GM18867 (cell line): ENCODE data around the gene RPS19BP1.
"Not testable (repeated sequence)": the region's sequence is repeated elsewhere in the genome, so short reads cannot be mapped to it uniquely, and the experiment has no call there.

Source experiments
- ATAC-seq: cut with Tn5 transposase; IDR thresholded peaks from one replicate; pipeline ENCODE4 v1.9.1; 2021; ENCODE audit warnings: mild to moderate bottlenecking, moderate library complexity; ENCODE audit not compliant: unreplicated experiment

Gene RPS19BP1

DNA sequence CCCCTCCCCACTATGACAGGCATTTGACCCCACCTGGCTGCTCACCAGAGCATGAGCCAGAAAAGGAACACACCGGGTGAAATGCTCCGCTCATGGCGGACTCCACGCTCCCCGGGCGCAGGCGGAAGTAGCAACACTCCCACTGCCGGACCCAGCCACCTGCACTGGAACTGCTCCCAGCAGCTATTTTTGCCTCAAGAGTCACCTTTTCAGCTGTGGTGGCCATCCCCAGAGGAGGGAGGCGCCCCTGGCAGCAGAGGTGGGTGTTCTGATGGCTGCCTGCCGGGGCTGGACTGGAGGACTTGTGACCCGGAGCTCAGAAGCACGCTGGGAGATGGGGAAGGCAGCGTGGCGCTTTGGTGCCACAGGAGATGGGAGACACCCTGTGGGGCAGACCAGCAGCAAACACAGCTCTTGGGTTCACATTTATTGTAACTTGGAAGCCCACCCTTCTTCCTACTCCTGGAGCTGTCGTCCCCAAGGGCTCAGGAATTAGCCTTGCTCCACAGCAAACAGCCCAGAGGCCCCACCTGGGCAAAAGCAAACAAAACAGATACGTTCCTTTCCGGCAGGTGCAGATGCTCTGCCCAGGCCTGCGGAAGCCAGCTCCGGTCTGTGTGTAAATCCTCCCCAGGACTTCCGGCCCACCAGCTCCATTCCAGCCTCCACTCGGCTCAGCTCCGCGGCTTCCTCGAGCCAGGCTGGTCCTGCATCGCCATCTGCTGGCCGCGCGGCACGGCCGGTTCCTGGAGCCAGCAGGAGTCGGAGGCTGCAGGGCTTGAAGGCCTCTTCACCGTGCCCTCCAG is 3.7 kb downstream of the RPS19BP1 start:
- peak; percentile 25 for ATAC-seq

DNA sequence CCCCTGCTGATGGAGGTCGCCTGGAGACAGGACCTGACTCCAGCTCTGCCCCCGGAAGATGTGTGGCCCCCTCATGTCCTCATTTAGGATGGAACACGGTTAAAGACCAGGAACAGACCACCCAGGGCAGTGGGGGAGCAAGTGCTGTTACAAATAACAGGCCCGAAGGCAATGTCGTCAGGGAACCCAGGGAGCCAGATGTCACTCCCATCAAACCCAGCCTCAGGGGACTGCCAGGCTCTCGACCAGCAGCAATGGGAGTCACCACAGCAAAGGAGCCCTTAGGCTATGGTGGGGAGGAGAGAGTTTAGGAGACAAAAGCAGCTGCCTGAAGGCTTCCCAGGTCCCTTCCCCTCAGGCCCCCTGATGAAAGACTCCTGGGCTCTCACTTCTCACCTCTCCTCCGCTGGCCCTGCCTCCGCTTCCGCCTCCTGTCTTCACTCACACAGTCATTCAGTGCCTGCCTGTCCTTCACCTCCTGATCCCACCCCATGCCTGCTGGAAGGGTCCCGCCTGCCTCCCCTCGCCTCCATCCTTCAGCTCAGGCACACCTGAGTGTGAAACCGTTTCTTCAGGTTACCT is 4.4 kb downstream of the RPS19BP1 start:
- no peak for ATAC-seq

DNA sequence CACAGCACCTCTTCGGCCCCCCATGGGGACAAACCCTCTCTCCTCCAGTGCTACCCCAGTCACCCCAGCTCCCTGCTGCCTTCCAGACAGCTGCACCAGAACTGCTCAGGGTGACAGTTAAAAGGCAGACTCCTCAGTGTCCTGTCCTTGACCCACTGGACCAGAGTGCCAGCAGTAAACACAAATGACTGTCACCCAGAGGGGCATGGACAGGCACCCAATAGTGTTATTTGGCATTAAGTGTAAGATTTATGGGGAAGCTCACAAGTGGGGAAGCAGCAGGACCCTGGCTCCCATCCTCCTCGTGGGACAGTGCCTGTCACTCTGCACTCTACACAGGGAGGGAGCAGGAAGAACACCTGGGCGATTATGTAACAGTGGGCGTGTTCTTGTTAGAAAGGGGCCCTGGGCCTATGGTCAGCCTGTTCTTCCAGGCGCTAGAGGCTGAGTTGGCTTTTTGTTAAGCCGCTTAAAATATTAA is 5.0 kb downstream of the RPS19BP1 start:
- no peak for ATAC-seq

DNA sequence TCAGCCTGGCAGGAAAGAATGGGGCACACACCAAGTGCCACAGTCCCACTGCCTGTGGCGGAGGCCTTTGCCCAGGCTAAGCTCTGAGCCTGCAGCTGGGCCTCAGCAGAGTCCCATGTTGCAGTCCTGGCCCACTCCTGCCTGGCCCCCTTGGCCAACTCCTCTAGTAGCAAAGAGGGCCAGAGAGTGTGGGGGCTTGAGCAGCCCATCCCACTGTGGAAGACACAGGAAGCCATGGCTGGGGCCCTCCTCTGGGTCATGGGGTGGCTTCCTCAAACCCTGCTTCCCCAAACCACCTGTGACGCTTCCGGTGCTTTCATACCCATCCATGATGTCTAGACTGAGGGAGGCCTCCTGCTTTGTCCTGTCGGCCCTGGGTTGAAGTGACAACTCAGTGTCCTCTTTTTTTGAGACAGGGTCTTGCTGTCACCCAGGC is 5.8 kb downstream of the RPS19BP1 start:
- no peak for ATAC-seq

DNA sequence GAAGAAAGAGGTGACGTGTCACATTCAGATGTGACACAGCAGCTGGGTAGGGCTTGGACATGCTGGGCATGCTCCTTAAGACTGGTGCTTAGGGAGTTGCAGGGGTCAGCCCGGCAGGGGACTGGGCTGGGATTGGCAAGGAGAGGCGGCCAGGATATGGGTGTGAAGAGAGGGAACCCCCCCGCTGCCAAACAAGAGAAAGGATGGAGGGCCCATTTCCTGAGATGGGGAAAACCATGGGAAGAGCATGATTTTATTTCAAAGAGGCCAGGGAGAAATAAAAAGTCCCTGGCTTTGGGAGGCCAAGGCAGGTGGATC is 6.9 kb downstream of the RPS19BP1 start:
- ATAC-seq: no peak

DNA sequence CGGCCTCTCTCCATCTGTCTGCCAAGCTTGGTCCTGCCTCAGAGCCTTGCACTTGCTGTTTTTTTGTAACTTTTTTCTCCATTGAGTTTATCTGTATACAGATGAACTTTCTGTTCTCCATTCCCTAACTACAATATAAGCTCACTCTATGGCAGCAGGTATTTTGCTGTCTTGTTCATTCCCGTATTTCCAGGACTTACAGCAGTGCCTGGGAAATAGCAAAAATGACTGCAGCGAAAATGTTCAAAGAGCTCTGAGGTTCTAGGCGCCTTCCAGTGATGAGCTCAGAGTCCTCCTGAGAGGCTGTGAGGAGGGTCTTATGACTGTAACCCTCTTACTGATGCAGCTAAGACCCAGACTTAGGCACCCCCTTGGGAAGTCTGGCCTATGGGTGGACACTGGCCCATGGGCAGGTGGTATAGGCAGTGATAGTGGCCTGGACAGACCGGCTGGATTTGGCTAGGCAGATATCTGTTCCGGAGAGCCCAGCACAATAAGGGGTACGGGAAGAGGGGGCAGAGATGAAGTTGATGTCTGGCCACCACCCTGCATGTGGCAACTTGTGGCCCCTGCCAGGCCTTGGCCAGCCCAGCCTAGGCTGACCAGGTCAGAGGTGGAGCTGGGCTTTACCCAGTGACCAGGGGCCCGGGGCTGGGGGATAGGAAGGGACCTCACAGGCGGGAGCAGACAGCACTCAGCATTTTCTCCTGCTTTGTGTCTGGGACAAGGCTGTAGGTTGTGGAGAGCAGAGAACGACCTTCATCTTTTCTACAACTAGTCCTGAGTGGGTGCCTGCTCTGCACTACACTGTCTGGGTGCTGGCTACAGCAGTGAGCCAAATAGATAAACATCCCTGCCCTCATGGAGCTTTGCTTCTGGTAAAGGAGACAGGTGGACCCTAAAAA is 7.5 kb downstream of the RPS19BP1 start:
- no peak for ATAC-seq

DNA sequence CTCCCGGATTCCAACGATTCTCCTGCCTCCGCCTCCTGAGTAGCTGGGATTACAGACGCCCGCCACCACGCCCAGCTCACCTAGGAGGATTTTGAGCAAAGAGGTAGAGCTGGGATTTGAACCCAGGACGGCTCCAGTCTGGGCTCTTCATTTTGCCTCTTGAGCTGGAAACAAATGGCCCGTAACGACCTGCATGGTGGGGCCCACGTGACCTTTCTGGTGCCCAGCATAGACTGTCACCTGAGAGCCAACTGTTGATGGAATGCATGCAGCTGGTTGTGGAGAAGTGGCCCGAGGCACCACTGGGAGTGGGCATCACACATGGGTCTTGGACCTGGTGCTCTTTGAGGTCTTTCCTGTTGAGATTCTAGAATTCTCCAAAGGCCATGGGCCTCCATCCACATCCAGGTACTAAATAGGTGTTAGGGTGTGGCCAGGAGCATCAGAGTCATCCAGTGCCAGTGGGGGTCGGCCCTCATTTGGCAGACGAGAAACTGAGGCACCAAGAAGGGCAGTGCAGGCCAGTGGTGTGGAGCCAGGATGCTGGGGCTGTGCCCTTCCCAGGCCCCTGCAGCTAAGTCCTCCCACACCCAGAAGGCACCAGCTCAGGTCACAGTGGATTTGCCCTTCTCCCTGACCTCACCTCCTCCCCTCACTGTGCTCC is 8.3 kb downstream of the RPS19BP1 start:
- no peak for ATAC-seq

DNA sequence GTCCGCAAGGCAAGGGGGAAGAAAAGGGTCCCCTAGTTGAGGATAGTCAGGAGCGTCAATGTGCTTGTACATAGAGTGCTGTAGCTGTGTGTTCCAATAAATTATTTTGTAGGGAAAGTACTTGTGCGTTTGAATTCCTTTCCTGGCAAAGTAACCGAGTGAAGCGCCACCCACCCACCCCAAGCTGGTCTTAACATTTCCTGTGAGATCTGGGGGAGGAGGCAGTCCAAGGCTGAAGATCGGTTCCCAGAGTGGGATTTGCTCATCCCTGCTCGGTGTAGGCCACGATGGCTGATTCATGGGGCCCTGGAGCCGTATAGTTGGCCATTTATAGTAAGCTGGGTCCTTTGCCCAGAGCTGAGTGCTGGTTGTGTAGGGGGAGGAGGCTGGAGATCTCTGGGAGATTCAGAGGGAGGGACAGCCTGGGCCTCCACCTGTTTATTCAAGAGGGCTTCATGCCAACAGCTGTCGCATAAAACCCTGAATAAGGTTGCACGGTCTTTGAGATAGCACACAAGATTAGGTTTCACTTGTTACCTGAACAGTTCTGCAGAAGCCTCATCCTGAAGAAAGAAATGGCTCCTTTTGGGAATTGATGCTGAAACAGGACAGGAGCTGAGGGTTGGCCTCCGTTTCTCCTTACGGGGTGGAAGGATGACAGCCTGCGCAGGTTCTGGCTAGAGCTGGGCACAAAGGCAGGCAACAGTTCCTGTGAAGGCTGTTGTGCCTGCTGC is 9.8 kb downstream of the RPS19BP1 start:
- no peak for ATAC-seq

DNA sequence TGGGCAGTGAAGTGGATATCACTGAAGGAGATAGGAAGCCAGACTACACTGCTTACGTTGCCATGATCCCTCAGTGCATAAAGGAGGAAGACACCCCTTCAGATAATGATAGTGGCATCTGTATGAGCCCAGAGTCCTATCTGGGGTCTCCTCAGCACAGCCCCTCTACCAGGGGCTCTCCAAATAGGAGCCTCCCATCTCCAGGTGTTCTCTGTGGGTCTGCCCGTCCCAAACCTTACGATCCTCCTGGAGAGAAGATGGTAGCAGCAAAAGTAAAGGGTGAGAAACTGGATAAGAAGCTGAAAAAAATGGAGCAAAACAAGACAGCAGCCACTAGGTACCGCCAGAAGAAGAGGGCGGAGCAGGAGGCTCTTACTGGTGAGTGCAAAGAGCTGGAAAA is 10.5 kb downstream of the RPS19BP1 start:
- ATAC-seq: not testable (repeated sequence)

DNA sequence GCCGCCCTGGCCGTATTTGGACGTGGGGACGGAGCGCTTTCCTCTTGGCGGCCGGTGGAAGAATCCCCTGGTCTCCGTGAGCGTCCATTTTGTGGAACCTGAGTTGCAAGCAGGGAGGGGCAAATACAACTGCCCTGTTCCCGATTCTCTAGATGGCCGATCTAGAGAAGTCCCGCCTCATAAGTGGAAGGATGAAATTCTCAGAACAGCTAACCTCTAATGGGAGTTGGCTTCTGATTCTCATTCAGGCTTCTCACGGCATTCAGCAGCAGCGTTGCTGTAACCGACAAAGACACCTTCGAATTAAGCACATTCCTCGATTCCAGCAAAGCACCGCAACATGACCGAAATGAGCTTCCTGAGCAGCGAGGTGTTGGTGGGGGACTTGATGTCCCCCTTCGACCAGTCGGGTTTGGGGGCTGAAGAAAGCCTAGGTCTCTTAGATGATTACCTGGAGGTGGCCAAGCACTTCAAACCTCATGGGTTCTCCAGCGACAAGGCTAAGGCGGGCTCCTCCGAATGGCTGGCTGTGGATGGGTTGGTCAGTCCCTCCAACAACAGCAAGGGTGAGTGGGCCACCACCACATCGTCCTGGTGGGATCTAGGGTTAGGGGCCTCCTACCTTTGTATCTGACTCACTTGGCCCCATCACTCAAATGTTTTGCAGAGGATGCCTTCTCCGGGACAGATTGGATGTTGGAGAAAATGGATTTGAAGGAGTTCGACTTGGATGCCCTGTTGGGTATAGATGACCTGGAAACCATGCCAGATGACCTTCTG is 11.3 kb downstream of the RPS19BP1 start:
- ATAC-seq: not testable (repeated sequence)

DNA sequence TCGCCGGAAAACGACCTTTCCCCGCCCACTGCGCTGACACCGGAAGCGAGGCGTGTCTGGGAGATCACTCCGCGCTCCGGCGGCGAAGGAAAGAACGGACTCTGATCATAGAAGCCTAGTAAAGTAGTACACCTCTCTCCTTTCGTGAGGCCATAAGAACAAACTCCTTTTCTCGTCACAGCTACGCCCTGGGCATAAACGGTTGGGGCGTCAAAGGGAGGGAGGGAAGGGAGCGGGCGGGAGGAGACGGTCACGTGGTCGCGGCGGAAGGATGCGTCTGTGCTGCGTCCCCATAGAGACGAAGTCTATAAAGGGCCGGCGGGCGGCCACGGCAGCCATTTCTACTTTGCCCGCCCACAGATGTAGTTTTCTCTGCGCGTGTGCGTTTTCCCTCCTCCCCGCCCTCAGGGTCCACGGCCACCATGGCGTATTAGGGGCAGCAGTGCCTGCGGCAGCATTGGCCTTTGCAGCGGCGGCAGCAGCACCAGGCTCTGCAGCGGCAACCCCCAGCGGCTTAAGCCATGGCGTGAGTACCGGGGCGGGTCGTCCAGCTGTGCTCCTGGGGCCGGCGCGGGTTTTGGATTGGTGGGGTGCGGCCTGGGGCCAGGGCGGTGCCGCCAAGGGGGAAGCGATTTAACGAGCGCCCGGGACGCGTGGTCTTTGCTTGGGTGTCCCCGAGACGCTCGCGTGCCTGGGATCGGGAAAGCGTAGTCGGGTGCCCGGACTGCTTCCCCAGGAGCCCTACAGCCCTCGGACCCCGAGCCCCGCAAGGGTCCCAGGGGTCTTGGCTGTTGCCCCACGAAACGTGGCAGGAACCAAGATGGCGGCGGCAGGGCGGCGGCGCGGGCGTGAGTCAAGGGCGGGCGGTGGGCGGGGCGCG is 12.1 kb downstream of the RPS19BP1 start, which contains the start of gene ATF4:
TSS of gene ATF4 (plus strand) at position 337 of the 880 bp plus-strand sequence. CDS start 884 bp downstream, outside the sequence.
- peak; percentile 45 for ATAC-seq

DNA sequence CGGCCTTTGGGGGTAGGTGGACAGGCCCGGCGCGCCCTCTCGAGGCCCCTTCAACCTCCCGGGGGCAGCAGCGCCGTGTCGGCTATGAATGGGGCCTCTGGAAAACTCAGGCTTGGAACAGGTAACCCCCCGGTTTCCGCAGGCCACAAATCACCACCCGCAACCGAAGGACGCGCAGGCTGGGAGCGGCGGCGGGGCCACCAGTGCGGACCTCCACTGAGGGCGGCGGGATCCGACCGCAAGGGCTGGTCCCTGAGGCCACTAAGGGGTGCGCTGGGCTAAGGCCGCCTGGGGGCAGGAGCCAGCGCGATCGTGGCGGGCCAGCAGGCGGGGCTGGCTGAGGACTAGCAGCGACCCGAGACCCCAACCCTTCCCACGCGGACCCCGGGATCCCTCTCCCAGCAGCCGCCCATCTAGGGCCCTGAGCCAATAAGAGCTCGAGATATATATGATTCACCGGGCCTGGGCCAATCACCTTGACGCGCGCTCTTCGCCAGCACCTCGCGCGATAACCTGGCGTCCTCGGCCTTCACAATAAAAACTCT is 12.8 kb downstream of the RPS19BP1 start:
- peak; percentile 75 for ATAC-seq

DNA sequence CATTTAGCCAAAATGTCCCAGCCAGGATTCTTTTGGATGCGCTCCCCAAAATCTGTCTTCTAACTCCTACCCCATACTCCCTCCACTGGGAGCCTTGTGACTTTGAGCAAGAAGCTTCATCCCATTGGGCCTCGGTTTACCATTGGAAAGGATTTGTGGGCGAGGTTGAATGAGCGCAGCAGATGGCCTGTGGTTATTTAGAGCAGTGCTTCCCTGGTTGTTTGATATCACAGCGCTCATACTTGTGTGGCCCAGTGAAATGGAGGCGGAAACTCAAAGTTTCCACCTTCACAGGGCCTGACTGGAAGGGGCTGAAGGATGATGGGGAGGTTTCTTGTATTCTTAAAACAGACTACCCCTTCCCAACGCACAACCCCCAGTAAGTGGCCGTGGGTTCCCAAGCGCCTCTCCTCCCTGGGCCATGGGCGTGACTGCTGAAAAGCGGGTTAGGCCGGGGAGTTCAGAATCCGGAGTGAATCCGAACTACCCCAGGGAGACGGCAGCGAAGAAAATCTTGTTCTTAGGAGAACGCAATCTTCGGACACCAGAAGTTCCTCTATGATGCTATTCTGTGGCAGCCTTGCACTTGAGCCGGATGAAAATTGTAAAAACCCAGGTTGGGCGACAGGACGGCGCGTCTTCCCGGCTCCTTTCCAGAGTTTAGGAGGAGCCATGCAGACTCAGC is 13.4 kb downstream of the RPS19BP1 start:
- no peak for ATAC-seq

DNA sequence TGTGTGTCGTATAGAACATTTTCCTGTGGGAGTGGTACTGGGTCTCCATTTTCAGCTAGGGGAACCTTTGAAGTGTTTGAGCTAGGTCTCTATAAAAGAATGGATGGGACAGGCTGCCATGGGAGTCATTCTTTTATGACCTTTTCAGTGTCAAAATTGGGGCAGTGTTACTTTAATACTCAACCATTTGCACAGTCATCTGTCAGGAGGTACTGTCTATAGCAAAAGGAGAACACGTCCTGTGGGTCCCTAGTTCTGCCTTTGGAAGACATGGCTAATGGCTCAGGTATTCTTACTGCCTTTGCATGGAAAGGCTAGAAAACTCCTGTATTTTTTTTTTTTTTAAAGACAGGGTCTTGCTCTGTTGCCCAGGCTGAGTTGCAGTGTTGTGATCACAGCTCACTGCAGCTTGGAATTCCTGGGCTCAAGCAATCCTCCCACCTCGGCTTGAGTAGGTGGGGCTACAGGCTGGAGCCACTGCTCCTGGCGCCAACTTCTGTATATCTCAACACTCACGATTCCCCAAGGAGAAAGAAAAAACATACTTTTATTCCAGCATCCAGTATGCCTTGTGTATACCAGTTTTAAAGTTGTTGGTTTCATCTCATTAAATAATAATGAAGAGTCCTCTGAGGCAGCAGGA is 14.3 kb downstream of the RPS19BP1 start:
- no peak for ATAC-seq

DNA sequence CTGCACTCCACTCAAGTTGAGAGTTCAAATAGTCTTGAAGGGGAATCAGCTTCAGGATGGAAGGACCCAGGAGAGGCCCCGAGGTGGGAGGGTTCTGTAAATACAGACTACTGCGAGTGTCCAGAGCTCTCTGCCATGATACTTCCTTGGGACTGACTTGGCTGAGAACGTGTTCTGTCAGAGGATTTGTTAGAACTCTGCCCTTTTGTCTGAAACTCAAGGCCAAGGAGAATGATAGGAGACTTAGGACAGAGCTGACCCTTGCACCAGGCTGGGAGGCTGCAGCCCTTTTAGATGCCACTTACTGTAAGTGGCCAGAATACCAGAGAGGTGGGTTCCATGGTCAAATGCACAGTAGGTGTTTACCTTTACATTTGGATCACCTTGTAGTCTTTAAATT is 15.1 kb downstream of the RPS19BP1 start:
- ATAC-seq: no peak

DNA sequence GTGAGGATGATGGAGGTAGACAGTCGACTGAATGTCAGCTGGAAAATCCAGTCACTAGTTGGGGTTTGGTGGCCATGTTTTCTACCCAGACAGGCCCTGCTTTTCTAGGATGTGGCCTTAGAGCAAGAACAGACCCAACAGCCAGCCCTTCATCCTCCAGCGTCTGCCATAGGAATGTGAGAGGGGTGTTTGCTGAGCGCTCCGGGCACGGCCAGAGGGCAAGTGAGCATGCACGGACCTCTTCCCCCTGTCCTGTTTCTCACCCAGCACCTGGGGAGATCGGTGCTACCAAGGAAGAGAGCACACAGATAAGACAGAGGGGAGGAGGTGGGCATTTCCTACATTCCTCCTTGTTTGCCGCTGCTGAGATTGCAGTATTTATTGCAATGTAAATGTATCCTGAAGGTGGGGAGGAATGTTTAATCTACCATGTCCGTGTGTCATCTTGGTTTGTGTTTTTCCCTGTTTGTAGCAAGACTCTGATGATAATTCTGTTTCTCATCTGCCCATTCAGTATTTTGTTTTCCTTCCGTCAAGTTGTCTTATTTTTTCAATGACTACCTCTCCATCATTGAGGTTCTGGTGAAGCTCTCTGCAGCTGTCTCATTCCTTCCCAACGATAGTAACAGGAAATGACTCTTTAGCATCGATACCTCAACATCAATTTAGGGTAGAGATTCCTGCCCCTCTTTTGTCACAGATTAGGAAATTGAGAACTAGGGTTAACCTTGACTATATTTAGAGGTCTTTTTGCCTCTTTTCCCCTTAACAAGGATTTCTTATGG is 17.1 kb downstream of the RPS19BP1 start:
- ATAC-seq: no peak
